Measurements from ENCODE around the gene FFAR3.

- TF ChIP-seq POLR2A (IDR thresholded peaks at IDR 0.05; ENCODE audit: extremely low read depth, insufficient read length) (no peak), MAX (IDR thresholded peaks at IDR 0.05; ENCODE audit: low read depth, low read length) (no peak), CTCF (IDR thresholded peaks at IDR 0.05; ENCODE audit: low read depth, low read length) (no peak)
Measured at GRCh38 chr19:35380450-35381124, 22.3 kb downstream of the FFAR3 start.
